GM12878 (cell line): ENCODE results near the gene NKD1. TPM values are rescaled to one million over a fixed set of nuclear protein-coding genes. Genes with fewer than 3 reads are reported as not detected.
A peak's percentile ranks its signal among the peaks of the same experiment; 100 is the strongest.

Source experiments
- ATAC-seq: fragments of 200-7000 bp; cut with Tn5 transposase; 3 replicates; pipeline ENCODE4 v1.9.1; 2020; ENCODE audit warnings: mild to moderate bottlenecking, moderate library complexity
- BruUV-seq: library from RNA; stranded (reverse); fragments of 400-500 nt; replicated peaks from 2 replicates; lab custom pipeline; 2021; lab: Mats Ljungman, UMichigan
- CTCF ChIA-PET: fragments of 300-600 bp; sonication (Branson Sonifier 250); formaldehyde crosslinking; extraction: SDS; loops from one replicate; lab custom pipeline; 2021; ENCODE audit warnings: inconsistent platforms; lab: Yijun Ruan, JAX
- POLR2A ChIA-PET: fragments of 350-600 bp; formaldehyde crosslinking; extraction: SDS; loops from one replicate; lab custom pipeline; 2021; ENCODE audit warnings: inconsistent platforms; lab: Charles Lee
- RAD21 ChIA-PET: fragments of 300-600 bp; sonication (Branson Sonifier 250); formaldehyde crosslinking; loops from one replicate; lab custom pipeline; 2023; ENCODE audit warnings: antibody characterized with exemption; ENCODE audit not compliant: unreplicated experiment; lab: Charles Lee
- SMC1A ChIA-PET: fragments of 300-600 bp; sonication (Branson Sonifier 250); formaldehyde crosslinking; loops from one replicate; lab custom pipeline; 2023; ENCODE audit not compliant: unreplicated experiment, uncharacterized antibody; lab: Charles Lee
- DNase-seq: peaks from one replicate; pipeline ENCODE4 v3.0.0-alpha.2; 2011; ENCODE audit warnings: low read depth, low spot score
- FAIRE-seq: peaks from 3 replicates; lab custom pipeline; 2011; peaks lifted over from hg19 to GRCh38; lab: Jason Lieb, UNC
- H2AFZ ChIP-seq: 2 replicates; pipeline ENCODE4 v1.6.0; 2011; ENCODE audit warnings: low read depth, low read length, control low read depth; ENCODE audit not compliant: control insufficient read depth
- H3K27ac ChIP-seq: 2 replicates; pipeline ENCODE4 v1.5.1; 2011; ENCODE audit warnings: control low read depth; ENCODE audit not compliant: control insufficient read depth, insufficient read depth
- H3K27me3 ChIP-seq, 2 experiments: replicated peaks in 1 of 2; 2 replicates each; pipeline versions ENCODE4 v1.6.0 to v1.6.1; 2011; ENCODE audit warnings: low read length in 1 of 2; ENCODE audit not compliant: control insufficient read depth in 2 of 2, insufficient read depth in 2 of 2
- H3K36me3 ChIP-seq, 2 experiments: 2 replicates each; pipeline ENCODE4 v1.5.1; 2011; ENCODE audit warnings: low read length in 1 of 2; ENCODE audit not compliant: control insufficient read depth in 2 of 2, insufficient read depth in 2 of 2
- H3K4me1 ChIP-seq: 2 replicates; pipeline ENCODE4 v1.6.1; 2011; ENCODE audit warnings: mild to moderate bottlenecking, low read length, moderate library complexity, mixed read lengths; ENCODE audit not compliant: control insufficient read depth, insufficient read depth
- H3K4me2 ChIP-seq: 2 replicates; pipeline ENCODE4 v1.6.0; 2011; ENCODE audit warnings: control low read depth; ENCODE audit not compliant: control insufficient read depth, insufficient read depth
- H3K4me3 ChIP-seq: fragments of 200-600 bp; sonication (generic); 2 replicates; pipeline ENCODE4 v1.5.1; 2016
- H3K79me2 ChIP-seq: 2 replicates; pipeline ENCODE4 v1.6.0; 2011; ENCODE audit warnings: low read length; ENCODE audit not compliant: control insufficient read depth, insufficient read depth
- H3K9ac ChIP-seq: 2 replicates; pipeline ENCODE4 v1.8.0; 2011; ENCODE audit warnings: low read length, control low read depth, mixed read lengths; ENCODE audit not compliant: control insufficient read depth, insufficient read depth
- H3K9me3 ChIP-seq: replicated peaks from 3 replicates; pipeline ENCODE4 v1.5.1; 2011; ENCODE audit warnings: mild to moderate bottlenecking, low read length; ENCODE audit not compliant: control insufficient read depth, insufficient read depth
- H4K20me1 ChIP-seq: 2 replicates; pipeline ENCODE4 v1.6.0; 2011; ENCODE audit not compliant: control insufficient read depth, insufficient read depth
- CTCF ChIP-seq, 3 experiments: IDR thresholded peaks in 2 of 3; conservative IDR thresholded peaks in 1 of 3; 2 replicates each; pipeline ENCODE4 v1.5.1; 2011; ENCODE audit warnings: low read depth in 3 of 3, low read length in 3 of 3, mild to moderate bottlenecking in 3 of 3, control low read depth in 2 of 3, moderate library complexity in 2 of 3, inconsistent platforms in 1 of 3, mixed read lengths in 1 of 3; ENCODE audit not compliant: control insufficient read depth in 2 of 3, insufficient read depth in 1 of 3; ENCODE audit errors: extremely low read depth in 1 of 3
- HDAC2 ChIP-seq: fragments of 200-600 bp; sonication (generic); IDR thresholded peaks from 2 replicates; pipeline ENCODE4 v1.6.1; 2017
- IRF3 ChIP-seq: fragments of 450-650 bp; IDR thresholded peaks from 2 replicates; pipeline ENCODE4 v1.6.1; 2014; ENCODE audit warnings: mild to moderate bottlenecking
- MTA2 ChIP-seq: fragments of 450-650 bp; IDR thresholded peaks from 2 replicates; pipeline ENCODE4 v1.6.1; 2016; ENCODE audit warnings: low read depth, mild to moderate bottlenecking, moderate library complexity
- PML ChIP-seq: IDR thresholded peaks from 2 replicates; pipeline ENCODE4 v1.6.1; 2012; ENCODE audit warnings: low read length, inconsistent platforms
- RAD21 ChIP-seq: IDR thresholded peaks from 2 replicates; pipeline ENCODE4 v1.6.1; 2011; ENCODE audit warnings: mild to moderate bottlenecking, low read depth, low read length, moderate library complexity; ENCODE audit not compliant: insufficient read depth
- SMC3 ChIP-seq: IDR thresholded peaks from 2 replicates; pipeline ENCODE4 v1.6.1; 2011; ENCODE audit warnings: low read length, improper control_type of control experiment, borderline replicate concordance
- SUZ12 ChIP-seq: fragments of 200-600 bp; sonication (generic); IDR thresholded peaks from one replicate; pipeline ENCODE4 v1.6.1; 2018; ENCODE audit warnings: antibody characterized with exemption, mild to moderate bottlenecking; ENCODE audit not compliant: unreplicated experiment
- YY1 ChIP-seq: IDR thresholded peaks from 2 replicates; pipeline ENCODE4 v1.6.1; 2011; ENCODE audit warnings: low read depth, mild to moderate bottlenecking, low read length
- ZNF24 ChIP-seq: fragments of 450-650 bp; IDR thresholded peaks from 2 replicates; pipeline ENCODE4 v1.6.1; 2017; ENCODE audit warnings: antibody characterized with exemption, mild to moderate bottlenecking
- WGBS: methylation state at CpG from one replicate; pipeline ENCODE4 v1.1.6; 2016; ENCODE audit warnings: low lambda C conversion rate; ENCODE audit not compliant: insufficient replicate concordance, insufficient coverage; ENCODE audit errors: missing lambda C conversion rate; 5-methylcytosine and 5-hydroxymethylcytosine counted together
- in situ Hi-C: fragments of 300-500 bp; cut with MboI; formaldehyde crosslinking; loops from 9 replicates; pipeline ENCODE4 v1.14.3; 2018; ENCODE audit warnings: mixed read lengths
- intact Hi-C: fragments of 100-400 bp; cut with micrococcal nuclease; formaldehyde crosslinking; loops from one replicate; pipeline ENCODE4 v1.14.2; 2022; ENCODE audit not compliant: unreplicated experiment
- polyA plus RNA-seq, 11 experiments: library from polyadenylated mRNA; depleted of rRNA in 4 of 11; unstranded in 6 of 11; stranded (reverse) in 5 of 11; fragments of >200 nt; fragmentation: Nextera tagmentation in 4 of 11; fragmentation: Illumina TruSeq in 1 of 11; extraction: Ambion mirVana in 4 of 11; extraction: Trizol in 1 of 11; gene quantifications; 1 replicate in 1 of 11; 2 replicates in 10 of 11; pipeline versions ENCODE4 v1.2.1 to v1.2.3, GENCODE V29; 2011 to 2016; ENCODE audit warnings: inconsistent platforms in 2 of 11, missing spikeins in 2 of 11, low read depth in 1 of 11
- total RNA-seq, 4 experiments: library from RNA; depleted of rRNA in 3 of 4; stranded (reverse); fragments of >200 nt in 3 of 4; fragmentation: Illumina TruSeq in 1 of 4; extraction: Trizol in 1 of 4; gene quantifications; 2 replicates each; pipeline versions ENCODE4 v1.2.1 to v1.2.3, GENCODE V29; 2013 to 2021

NKD1 gene
- total and polyA plus RNA-seq, 10 of the 15 experiments (the other 5 are each of a cell fraction or from before 2014, with no cell fraction given), result under 0.01 to 0.49 (median 0.04) TPM; not detected in 2

GRCh38 chr16:50509521-50510341 lies 38.5 kb upstream of the NKD1 start:
- SMC1A ChIA-PET, result no interaction called here
- H3K4me1 ChIP-seq, result no peaks in the 10 kb centered on the region
- RAD21 ChIA-PET, result interaction anchor here (1.0 to 1.2 kb wide), 3 partner anchors 156 to 297 kb away, joined by 3 read pairs; no protein-coding TSS in a partner anchor
- FAIRE-seq, result peak; percentile 79
- H3K4me2 ChIP-seq, result no peak overlapping the region
- WGBS, result 29% methylated on average over 10 of the region's 10 CpGs
- H3K36me3 ChIP-seq, result no peaks in the 10 kb centered on the region
- H3K9me3 ChIP-seq, result no peaks in the 10 kb centered on the region
- CTCF ChIA-PET, result interaction anchor here (0.6 to 1.6 kb wide), 7 partner anchors 9 to 299 kb away, joined by 3 to 4 read pairs (median 3); no protein-coding TSS in a partner anchor
- H3K79me2 ChIP-seq, result no peaks in the 10 kb centered on the region
- POLR2A ChIA-PET, result no interaction called here
- in situ Hi-C loops, result no loop called here
- H2AFZ ChIP-seq, result no peak overlapping the region
- BruUV-seq, result no TSS peak
- ATAC-seq, result peak; percentile 32; the same call in 2 of the 3 replicates
- intact Hi-C loops, result loop anchor here (10.0 kb wide), 1 partner anchor 135 kb away; no protein-coding TSS in a partner anchor
- TF ChIP-seq IRF3, result no peak
- TF ChIP-seq YY1, result 0 out of 2 replicates have a peak, but pooled peaks have one; percentile 28
- TF ChIP-seq SMC3, result peak; percentile 71; the same call in 1 of the 2 replicates
- no peak for TF ChIP-seq SUZ12
- TF ChIP-seq MTA2, result no peak
- no peak for TF ChIP-seq HDAC2
- peak; percentile 64 to 88 (median 84) for TF ChIP-seq CTCF (IDR thresholded peaks at IDR 0.05 in 2 of 3, conservative IDR thresholded peaks at IDR 0.05 in 1 of 3; ENCODE audit: control insufficient read depth in 2 of 3, extremely low read depth in 1 of 3, insufficient read depth in 1 of 3, low read depth in 3 of 3, low read length in 3 of 3)
- TF ChIP-seq RAD21, result peak; percentile 79
- TF ChIP-seq PML, result no peak
- no peak for TF ChIP-seq ZNF24
- TF ChIP-seq, all 136 proteins: peak for 4
- H3K4me3 ChIP-seq, result no peak overlapping the region
- DNase-seq, result no peak
- no peak overlapping the region for H3K9ac ChIP-seq
- H3K27ac ChIP-seq, result no peak overlapping the region
- no peaks in the 10 kb centered on the region for H4K20me1 ChIP-seq
- H3K27me3 ChIP-seq, result no peaks in the 10 kb centered on the region; a peak in 1 of 4 replicates
